HG02588 (cell line): ENCODE measurements around the gene LINC01488.

ENCODE experiments used
- ATAC-seq: cut with Tn5 transposase; IDR thresholded peaks from one replicate; pipeline ENCODE4 v1.9.1; 2021; ENCODE audit warnings: mild to moderate bottlenecking, moderate library complexity; ENCODE audit not compliant: unreplicated experiment

Gene LINC01488

GRCh38 chr11:69444381-69445130, 36.9 kb upstream of the LINC01488 start:
- ATAC-seq = no peak

GRCh38 chr11:69445131-69445470, 36.4 kb upstream of the LINC01488 start:
- ATAC-seq = no peak

DNA sequence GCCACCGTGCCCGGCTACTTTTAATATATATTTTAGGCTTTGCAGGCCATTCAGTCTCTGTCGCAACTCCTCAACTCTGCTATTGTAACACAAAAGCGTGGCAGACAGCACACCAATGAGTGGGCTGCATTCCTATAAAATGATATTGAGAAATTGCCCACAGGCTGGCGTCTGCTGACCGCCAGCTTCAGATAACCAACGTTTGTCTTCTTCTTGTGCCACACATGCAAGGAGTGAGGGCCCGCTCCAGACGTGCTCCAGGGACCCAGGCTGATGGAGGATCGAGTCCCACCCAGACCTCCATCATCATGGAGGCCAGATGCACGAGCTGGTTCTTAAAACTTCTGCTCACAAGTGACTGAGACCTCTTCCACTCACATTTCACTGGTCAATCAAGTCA, 35.4 kb upstream of the LINC01488 start:
- ATAC-seq = no peak

- ATAC-seq = no peak
Measured at GRCh38 chr11:69447786-69448185, 33.7 kb upstream of the LINC01488 start.

DNA sequence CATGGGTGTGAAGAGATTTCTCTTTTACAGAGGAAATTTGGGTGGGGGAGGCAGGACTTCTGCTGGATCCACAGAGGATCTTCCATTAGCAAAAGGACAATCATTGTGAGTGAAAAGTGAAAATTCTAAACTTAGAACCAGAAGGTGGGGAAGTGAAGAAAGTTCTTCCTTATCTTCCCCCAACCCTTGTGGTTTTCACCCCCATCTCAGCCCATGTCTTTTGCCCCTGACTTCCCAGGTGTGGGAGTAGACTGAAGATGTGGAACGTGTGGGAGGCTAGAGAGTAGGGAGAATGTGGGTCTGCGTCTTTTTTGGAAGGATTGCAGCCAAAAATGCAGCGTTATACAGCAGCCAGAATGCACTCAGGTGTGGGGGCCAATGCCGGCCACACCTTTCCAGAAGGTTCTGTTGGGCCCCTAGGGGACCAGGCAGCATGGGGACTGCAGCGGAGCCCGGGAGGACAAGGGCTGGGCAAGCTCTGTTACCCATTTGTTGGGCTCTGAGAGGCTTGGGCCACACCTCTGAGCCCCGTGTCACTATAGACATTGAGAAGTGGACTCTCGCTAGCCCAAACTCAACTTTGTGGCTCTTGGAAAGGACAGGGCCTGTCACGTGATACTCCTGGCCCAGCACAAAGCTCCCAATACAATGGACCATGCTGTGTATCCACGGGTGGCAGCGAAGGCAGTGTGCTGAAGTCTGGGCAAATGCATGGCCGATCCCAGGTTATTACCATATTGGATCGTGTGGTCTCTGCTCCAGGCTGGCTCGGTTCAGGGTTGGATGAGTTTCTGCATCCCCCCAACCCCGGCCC, 32.8 kb upstream of the LINC01488 start:
- ATAC-seq = no peak

DNA sequence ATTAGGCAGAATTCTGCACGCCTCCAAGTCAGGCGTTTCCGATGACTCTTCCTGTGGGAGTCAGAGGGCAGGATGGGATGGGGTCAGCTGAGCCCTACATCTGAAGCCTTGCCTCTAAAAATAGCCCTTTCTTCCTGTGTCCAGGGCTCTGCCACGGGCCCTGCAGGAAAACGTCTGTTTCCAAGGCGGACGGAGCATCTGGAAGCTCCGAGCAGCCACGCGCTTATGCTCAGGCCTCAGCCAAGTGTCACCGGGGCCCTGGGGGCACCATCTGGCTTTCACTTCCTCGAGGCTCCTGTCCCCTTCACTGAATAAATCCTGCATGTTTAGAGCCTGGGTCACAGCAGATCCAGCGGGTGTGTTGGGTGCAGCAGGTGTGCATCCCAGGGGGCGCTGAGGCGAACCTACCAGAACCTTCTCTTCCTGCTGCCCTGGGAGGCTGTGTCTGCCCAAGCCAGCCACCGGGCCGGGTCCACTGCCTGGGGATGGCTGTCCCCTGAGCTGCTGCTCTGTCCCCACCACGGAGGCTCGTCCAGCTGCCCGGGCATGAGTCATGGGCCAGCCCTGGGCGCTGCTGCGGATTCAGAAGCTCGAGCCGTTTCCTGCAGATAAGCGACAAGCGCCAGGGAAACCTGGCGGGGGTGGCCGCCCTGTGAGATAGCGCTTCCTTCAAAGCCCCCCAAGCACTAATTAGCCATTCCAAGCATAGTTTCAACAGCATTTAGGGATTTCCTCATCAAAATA, 32.0 kb upstream of the LINC01488 start:
- no peak for ATAC-seq

DNA sequence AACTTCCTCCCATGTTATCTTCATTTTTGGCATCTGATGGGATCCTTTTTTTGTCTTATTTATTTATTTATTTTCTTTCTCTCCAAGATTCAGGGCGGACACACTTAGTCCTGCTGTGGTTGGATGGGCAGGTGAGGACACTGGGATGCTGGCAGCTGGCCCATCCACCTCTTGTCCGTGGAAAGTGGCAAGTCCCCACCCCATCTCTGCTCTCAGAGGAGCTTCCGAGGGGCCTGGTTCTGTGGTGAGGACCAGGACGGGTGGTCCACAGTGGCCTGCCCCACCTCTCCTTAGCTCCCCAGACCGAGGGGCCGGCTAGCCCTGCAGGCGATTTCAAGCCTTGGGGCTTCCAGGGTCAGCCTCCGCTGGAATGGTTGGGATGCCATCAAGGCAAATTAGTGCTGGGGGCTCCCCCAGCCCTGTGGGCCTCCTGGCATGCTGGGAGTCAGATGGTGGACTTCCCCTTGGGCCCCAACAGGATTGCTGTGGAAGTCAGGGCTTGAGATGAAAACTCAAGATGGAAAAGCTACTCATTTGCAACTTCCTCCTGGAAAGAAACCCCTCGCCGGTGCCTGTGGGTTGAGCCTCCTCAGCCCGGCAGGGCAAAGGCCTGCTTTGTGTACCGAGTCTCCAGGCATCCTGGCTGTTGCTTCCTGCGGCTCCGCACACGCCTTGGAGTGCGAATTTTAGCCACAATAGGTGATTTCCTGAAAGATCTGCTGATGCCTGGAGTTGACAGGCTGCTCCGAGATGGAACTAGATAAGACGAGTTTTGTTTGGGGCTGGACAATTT, 31.2 kb upstream of the LINC01488 start:
- ATAC-seq = no peak

GRCh38 chr11:69450857-69451220, 30.6 kb upstream of the LINC01488 start:
- ATAC-seq = no peak

- ATAC-seq = no peak
Measured at GRCh38 chr11:69451289-69451688, 30.2 kb upstream of the LINC01488 start.

GRCh38 chr11:69452206-69452987, 29.1 kb upstream of the LINC01488 start:
- no peak for ATAC-seq

GRCh38 chr11:69453151-69453550, 28.3 kb upstream of the LINC01488 start:
- no peak for ATAC-seq

- ATAC-seq = no peak
Measured at GRCh38 chr11:69454018-69454417, 27.4 kb upstream of the LINC01488 start.

DNA sequence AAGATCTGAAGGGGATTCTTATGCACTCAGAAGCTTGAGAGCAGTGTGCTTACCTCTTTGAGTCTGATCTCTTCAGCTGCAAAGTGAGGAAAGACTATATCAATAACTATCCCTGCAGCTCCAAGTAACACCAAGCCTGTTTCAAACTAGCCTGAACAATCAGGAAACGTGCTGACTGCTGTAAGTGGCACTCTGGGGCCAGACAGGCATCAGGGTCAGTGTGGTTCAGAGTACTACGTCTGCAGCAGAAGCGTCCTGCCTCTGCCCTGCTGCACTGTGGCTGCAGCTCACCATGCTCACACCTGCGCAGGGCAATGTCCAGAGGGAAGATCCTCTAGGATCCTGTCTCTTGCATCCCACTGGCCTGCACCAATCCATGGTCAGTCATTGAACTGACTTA, 25.5 kb upstream of the LINC01488 start:
- no peak for ATAC-seq

GRCh38 chr11:69456712-69457111, 24.8 kb upstream of the LINC01488 start:
- no peak for ATAC-seq

- ATAC-seq = no peak
Measured at GRCh38 chr11:69459848-69460539, 21.5 kb upstream of the LINC01488 start.

DNA sequence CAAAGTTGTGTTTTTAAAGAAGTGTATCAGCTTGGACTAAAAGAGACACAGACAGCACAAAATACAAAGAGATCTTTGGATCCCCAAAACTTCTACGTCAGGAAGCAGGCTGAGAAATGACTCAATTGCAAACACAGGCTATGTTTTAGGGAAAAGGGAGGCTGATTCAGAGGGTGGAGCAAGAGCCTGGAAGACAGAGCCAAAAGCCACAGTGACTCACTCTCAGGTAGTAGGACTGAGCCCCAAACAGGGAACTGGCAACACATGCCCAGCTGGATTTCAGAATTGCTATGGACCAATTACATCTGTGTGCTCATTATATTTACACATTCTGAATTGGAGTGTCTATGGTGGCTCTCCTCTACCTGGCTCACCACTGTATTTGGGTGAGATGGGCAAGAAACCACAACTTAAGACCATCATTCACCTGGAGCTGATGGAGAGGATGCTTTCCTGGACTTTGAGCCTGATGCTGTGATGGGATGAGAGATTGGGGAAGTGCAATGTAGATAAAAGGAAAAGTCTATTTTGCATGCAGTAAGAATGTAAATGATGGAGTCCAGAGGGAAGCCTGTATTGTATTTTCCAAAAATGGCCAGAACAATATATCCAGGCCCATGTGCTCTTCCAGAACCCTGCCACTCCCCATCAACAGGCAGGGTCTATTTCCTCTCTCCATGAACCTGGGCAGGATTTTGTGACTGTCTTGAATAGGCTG, 20.8 kb upstream of the LINC01488 start:
- no peak for ATAC-seq

GRCh38 chr11:69461272-69461962, 20.0 kb upstream of the LINC01488 start:
- ATAC-seq = no peak
